Prostate gland (tissue), 2 donors: ENCODE results near the gene OR51A2.

Source experiments
- CTCF ChIP-seq, 4 experiments: fragments of 200-600 bp in 2 of 4; fragments of 450-650 bp in 2 of 4; sonication (generic) in 2 of 4; IDR thresholded peaks; 1 replicate in 3 of 4; 2 replicates in 1 of 4; pipeline ENCODE4 v1.5.1; 2016 to 2019; ENCODE audit warnings: antibody characterized with exemption in 4 of 4, mild to moderate bottlenecking in 2 of 4, moderate library complexity in 2 of 4
- POLR2A ChIP-seq: fragments of 450-650 bp; IDR thresholded peaks from one replicate; pipeline ENCODE4 v1.6.1; 2016; ENCODE audit warnings: antibody characterized with exemption, mild to moderate bottlenecking
- POLR2AphosphoS5 ChIP-seq: sonication (generic); formaldehyde crosslinking; IDR thresholded peaks from one replicate; pipeline ENCODE4 v1.6.1; 2017; ENCODE audit warnings: antibody characterized with exemption

GRCh38 chr11:4960877-4961276, 5.4 kb upstream of the OR51A2 start:
- TF ChIP-seq CTCF (IDR thresholded peaks at IDR 0.05) (no peak), POLR2AphosphoS5 (no peak), POLR2A (no peak)
